Stimulated activated CD8-positive, alpha-beta memory T cell treated with anti-CD3 and anti-CD28 coated beads, Interleukin-7, amount 100 ng/mL, for 1 hour (primary cell): ENCODE measurements around the gene VSIG4.
"Not testable (repeated sequence)": the region's sequence is repeated elsewhere in the genome, so short reads cannot be mapped to it uniquely, and the experiment has no call there.

ENCODE experiments used
- DNase-seq, 2 donors: peaks; one replicate each; pipeline ENCODE4 v3.0.0-alpha.2; 2020; ENCODE audit warnings: low read depth in 2 of 2

VSIG4 gene

GRCh38 chrX:66039944-66040343 lies at the start of gene VSIG4:
Gene VSIG4, minus strand, starts transcription at chrX:66040080. Its CDS starts 82 bp downstream, at chrX:66039998.
- no peak for DNase-seq

GRCh38 chrX:66076801-66077200 lies 36.9 kb upstream of the VSIG4 start:
- DNase-seq: no peak

- peak in 1 of 2 donors; percentile 12 for DNase-seq
Observed at GRCh38 chrX:66074920-66075879, 35.3 kb upstream of the VSIG4 start.

- DNase-seq: no peak
Observed at GRCh38 chrX:66071126-66071525, 31.2 kb upstream of the VSIG4 start.

GRCh38 chrX:66064261-66064660 lies 24.4 kb upstream of the VSIG4 start:
- DNase-seq: no peak

GRCh38 chrX:66057019-66057418 lies 17.1 kb upstream of the VSIG4 start:
- not testable (repeated sequence) for DNase-seq

GRCh38 chrX:66054978-66055377 lies 15.1 kb upstream of the VSIG4 start:
- no peak for DNase-seq

- no peak for DNase-seq
Observed at GRCh38 chrX:66053414-66053813, 13.5 kb upstream of the VSIG4 start.

- no peak for DNase-seq
Observed at GRCh38 chrX:66051980-66052379, 12.1 kb upstream of the VSIG4 start.

- no peak for DNase-seq
Observed at GRCh38 chrX:66050140-66050569, 10.3 kb upstream of the VSIG4 start.

- DNase-seq: no peak
Observed at GRCh38 chrX:66049056-66049455, 9.2 kb upstream of the VSIG4 start.

GRCh38 chrX:66046612-66047235 lies 6.8 kb upstream of the VSIG4 start:
- DNase-seq: no peak

- DNase-seq: no peak
Observed at GRCh38 chrX:66045894-66046293, 6.0 kb upstream of the VSIG4 start.

- no peak for DNase-seq
Observed at GRCh38 chrX:66043584-66043983, 3.7 kb upstream of the VSIG4 start.

- no peak for DNase-seq
Observed at GRCh38 chrX:66042307-66043077, 2.6 kb upstream of the VSIG4 start.

GRCh38 chrX:66038115-66038514 lies 1.8 kb downstream of the VSIG4 start:
- DNase-seq: no peak

GRCh38 chrX:66036231-66036630 lies 3.6 kb downstream of the VSIG4 start:
- no peak for DNase-seq

- no peak for DNase-seq
Observed at GRCh38 chrX:66035667-66036066, 4.2 kb downstream of the VSIG4 start.

GRCh38 chrX:66030505-66031317 lies 9.2 kb downstream of the VSIG4 start:
- DNase-seq: no peak

- no peak for DNase-seq
Observed at GRCh38 chrX:66028936-66029335, 10.9 kb downstream of the VSIG4 start.

- no peak for DNase-seq
Observed at GRCh38 chrX:66024570-66024969, 15.3 kb downstream of the VSIG4 start.
